Endodermal cell (in vitro differentiated cells): ENCODE data around the gene UBE2L5. TPM values are rescaled to one million over a fixed set of nuclear protein-coding genes. Genes with fewer than 3 reads are reported as not detected.
A peak's percentile ranks its signal among the peaks of the same experiment; 100 is the strongest.
"Not testable (repeated sequence)": the region's sequence is repeated elsewhere in the genome, so short reads cannot be mapped to it uniquely, and the experiment has no call there.

Experiments used
- DNase-seq: peaks from one replicate; pipeline ENCODE4 v3.0.0-alpha.2; 2017
- H3K27ac ChIP-seq: 2 replicates; pipeline ENCODE4 v1.5.1; 2013; ENCODE audit warnings: mild to moderate bottlenecking, low read depth, low read length, moderate library complexity
- H3K27me3 ChIP-seq: 2 replicates; pipeline ENCODE4 v1.6.1; 2013; ENCODE audit warnings: mild to moderate bottlenecking, low read length, moderate library complexity; ENCODE audit not compliant: insufficient read depth, control insufficient read depth, poor library complexity, severe bottlenecking
- H3K36me3 ChIP-seq: 2 replicates; pipeline ENCODE4 v1.7.0; 2013; ENCODE audit warnings: mild to moderate bottlenecking, low read length, moderate library complexity; ENCODE audit not compliant: control insufficient read depth, insufficient read depth
- H3K4me1 ChIP-seq: one replicate; pipeline ENCODE4 v1.7.0; 2013; ENCODE audit warnings: low read length; ENCODE audit not compliant: control insufficient read depth, insufficient read depth
- H3K4me3 ChIP-seq: 2 replicates; pipeline ENCODE4 v1.5.1; 2013; ENCODE audit warnings: mild to moderate bottlenecking, low read length, moderate library complexity
- H3K9ac ChIP-seq: 2 replicates; pipeline ENCODE4 v1.6.1; 2013; ENCODE audit warnings: mild to moderate bottlenecking, low read length, moderate library complexity; ENCODE audit not compliant: poor library complexity, severe bottlenecking; ENCODE audit errors: extremely low read depth
- H3K9me3 ChIP-seq: 2 replicates; pipeline ENCODE4 v1.6.1; 2013; ENCODE audit warnings: mild to moderate bottlenecking, low read length, moderate library complexity; ENCODE audit not compliant: control insufficient read depth
- H3K27ac Mint-ChIP-seq: 2 replicates; pipeline ENCODE4 v1.8.0; 2020; ENCODE audit warnings: mixed read lengths
- H3K27me3 Mint-ChIP-seq: 2 replicates; pipeline ENCODE4 v1.8.0; 2021; ENCODE audit warnings: mild to moderate bottlenecking, mixed read lengths; ENCODE audit not compliant: insufficient read depth
- H3K36me3 Mint-ChIP-seq: 2 replicates; pipeline ENCODE4 v1.8.0; 2020; ENCODE audit warnings: low read depth, mixed read lengths
- H3K4me1 Mint-ChIP-seq: 2 replicates; pipeline ENCODE4 v1.8.0; 2020; ENCODE audit warnings: mixed read lengths
- H3K4me3 Mint-ChIP-seq: 2 replicates; pipeline ENCODE4 v1.8.0; 2020; ENCODE audit warnings: mild to moderate bottlenecking, moderate library complexity, mixed read lengths
- H3K9me3 Mint-ChIP-seq: 2 replicates; pipeline ENCODE4 v1.8.0; 2020; ENCODE audit warnings: mild to moderate bottlenecking, mixed read lengths
- WGBS, 2 experiments: methylation state at CpG; one replicate each; pipeline versions ENCODE4 v1.1.5 to v1.1.7; 2013; ENCODE audit warnings: missing lambda C conversion rate in 2 of 2, mixed read lengths in 1 of 2; ENCODE audit not compliant: insufficient coverage in 1 of 2, insufficient read length in 1 of 2; 5-methylcytosine and 5-hydroxymethylcytosine counted together
- total RNA-seq, 2 donors: library from RNA; stranded (reverse); fragmentation: NEBNext Ultra II Directional in 1 of 2; extraction: Animal tissue kit (Norgen Biotek cat#: 25700) in 1 of 2; gene quantifications; 2 replicates in 1 of 2; 3 replicates in 1 of 2; pipeline ENCODE4 v1.2.1, GENCODE V29; 2021
- TF ChIP-seq, protein P1 (sequence below): fragments of 200-600 bp; sonication (generic); conservative IDR thresholded peaks from 2 replicates; pipeline ENCODE4 v1.5.0; 2021; ENCODE audit warnings: antibody characterized with exemption, mild to moderate bottlenecking

The UBE2L5 gene
- total RNA-seq, 2 donors from 2014 or later: not detected

DNA sequence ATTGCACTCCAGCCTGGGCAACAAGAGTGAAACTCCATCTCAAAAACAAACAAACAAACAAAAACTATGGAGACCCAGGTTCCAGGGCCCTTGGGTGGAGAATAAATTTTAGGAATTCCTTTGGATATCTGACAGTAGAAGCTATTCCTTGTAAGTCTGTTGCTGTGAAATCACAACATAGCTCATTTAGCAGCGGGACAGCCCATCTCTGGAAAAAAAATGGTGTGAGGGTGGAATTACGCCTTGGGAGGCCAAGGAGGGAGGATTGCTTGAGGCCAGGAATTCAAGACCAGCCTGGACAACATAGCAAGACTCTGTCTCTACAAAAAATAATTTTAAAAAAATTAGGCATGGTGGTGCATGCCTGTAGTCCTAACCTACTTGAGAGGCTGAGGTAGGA is 27.8 kb downstream of the UBE2L5 start:
- WGBS, 2 experiments: 100% methylated on average over 2 of the region's 2 CpGs; no CpG with 5 or more reads in 1 of the 2 experiments
- Histone ChIP-seq H3K27ac (no peak overlapping the region), H3K27me3 (no peaks in the 10 kb centered on the region), H3K36me3 (no peaks in the 10 kb centered on the region), H3K4me3 (no peak overlapping the region), H3K4me1 (no peaks in the 10 kb centered on the region), H3K9ac (no peak overlapping the region), H3K9me3 (no peaks in the 10 kb centered on the region)
- no peak overlapping the region for H3K4me3 Mint-ChIP-seq
- DNase-seq: no peak
- no peaks in the 10 kb centered on the region for H3K27me3 Mint-ChIP-seq
- no peaks in the 10 kb centered on the region for H3K36me3 Mint-ChIP-seq
- H3K4me1 Mint-ChIP-seq: peaks cover 13% of the 10 kb centered on the region
- H3K27ac Mint-ChIP-seq: no peak overlapping the region
- TF ChIP-seq, protein P1, sequence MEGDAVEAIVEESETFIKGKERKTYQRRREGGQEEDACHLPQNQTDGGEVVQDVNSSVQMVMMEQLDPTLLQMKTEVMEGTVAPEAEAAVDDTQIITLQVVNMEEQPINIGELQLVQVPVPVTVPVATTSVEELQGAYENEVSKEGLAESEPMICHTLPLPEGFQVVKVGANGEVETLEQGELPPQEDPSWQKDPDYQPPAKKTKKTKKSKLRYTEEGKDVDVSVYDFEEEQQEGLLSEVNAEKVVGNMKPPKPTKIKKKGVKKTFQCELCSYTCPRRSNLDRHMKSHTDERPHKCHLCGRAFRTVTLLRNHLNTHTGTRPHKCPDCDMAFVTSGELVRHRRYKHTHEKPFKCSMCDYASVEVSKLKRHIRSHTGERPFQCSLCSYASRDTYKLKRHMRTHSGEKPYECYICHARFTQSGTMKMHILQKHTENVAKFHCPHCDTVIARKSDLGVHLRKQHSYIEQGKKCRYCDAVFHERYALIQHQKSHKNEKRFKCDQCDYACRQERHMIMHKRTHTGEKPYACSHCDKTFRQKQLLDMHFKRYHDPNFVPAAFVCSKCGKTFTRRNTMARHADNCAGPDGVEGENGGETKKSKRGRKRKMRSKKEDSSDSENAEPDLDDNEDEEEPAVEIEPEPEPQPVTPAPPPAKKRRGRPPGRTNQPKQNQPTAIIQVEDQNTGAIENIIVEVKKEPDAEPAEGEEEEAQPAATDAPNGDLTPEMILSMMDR: no peak
- H3K9me3 Mint-ChIP-seq: no peaks in the 10 kb centered on the region

DNA sequence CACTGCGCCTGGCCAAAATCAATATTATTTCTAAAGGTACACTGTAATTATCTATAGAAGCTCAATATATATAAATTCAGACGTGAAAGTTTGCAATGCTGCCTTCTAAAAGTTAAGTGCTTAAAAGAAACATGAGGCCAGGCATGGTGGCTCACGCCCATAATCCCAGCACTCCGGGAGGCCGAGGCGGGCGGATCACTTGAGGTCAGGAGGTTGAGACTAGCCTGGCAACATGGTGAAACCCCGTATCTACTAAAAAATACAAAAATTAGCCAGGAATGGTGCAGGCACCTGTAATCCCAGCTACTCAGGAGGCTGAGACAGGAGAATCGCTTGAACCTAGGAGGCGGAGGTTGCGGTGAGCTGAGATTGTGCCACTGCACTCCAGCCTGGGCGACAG is 29.2 kb downstream of the UBE2L5 start:
- not testable (repeated sequence) for H3K4me1 ChIP-seq, H3K27me3 Mint-ChIP-seq, H3K4me3 ChIP-seq, H3K27me3 ChIP-seq, H3K27ac Mint-ChIP-seq, H3K4me3 Mint-ChIP-seq, H3K27ac ChIP-seq, H3K9me3 ChIP-seq, H3K9ac ChIP-seq, H3K36me3 ChIP-seq, H3K36me3 Mint-ChIP-seq, H3K4me1 Mint-ChIP-seq, H3K9me3 Mint-ChIP-seq, DNase-seq
- 95 to 96% methylated on average over 6 to 11 of the region's 12 CpGs for WGBS, 2 experiments

GRCh38 chr13:30453727-30454126 is 31.4 kb downstream of the UBE2L5 start:
- 89% methylated on average over 1 to 3 of the region's 4 CpGs for WGBS, 2 experiments
- DNase-seq: no peak
- no peaks in the 10 kb centered on the region for H3K9me3 Mint-ChIP-seq
- H3K4me3 Mint-ChIP-seq: no peak overlapping the region
- Histone ChIP-seq H3K9ac (no peak overlapping the region), H3K4me3 (no peak overlapping the region), H3K9me3 (no peaks in the 10 kb centered on the region), H3K4me1 (no peaks in the 10 kb centered on the region), H3K36me3 (peaks cover 4% of the 10 kb centered on the region), H3K27me3 (no peaks in the 10 kb centered on the region), H3K27ac (no peak overlapping the region)
- H3K27me3 Mint-ChIP-seq: no peaks in the 10 kb centered on the region
- H3K36me3 Mint-ChIP-seq: peaks cover 2% of the 10 kb centered on the region
- H3K4me1 Mint-ChIP-seq: no peaks in the 10 kb centered on the region
- TF ChIP-seq, protein P1: peak; percentile 29
- no peak overlapping the region for H3K27ac Mint-ChIP-seq

DNA sequence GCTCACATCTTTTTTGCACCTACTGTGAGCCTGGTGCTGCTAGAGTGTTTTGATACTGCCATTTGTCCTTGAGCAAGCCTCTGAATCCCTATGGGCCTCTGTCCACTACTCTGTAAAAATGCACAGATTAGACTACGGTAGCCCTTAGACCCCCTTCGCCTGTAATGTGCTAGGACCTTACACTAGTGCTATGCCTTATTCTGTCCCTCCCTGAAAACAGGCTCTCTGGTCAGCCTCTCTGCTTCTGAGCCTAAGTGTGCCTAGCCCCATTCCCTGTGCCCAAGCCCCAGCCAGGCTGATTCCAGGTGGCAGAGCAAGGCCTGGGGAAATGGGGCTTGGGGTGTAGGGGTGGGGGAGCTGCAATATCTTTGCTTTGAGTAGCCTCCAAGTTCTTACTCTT is 32.7 kb downstream of the UBE2L5 start:
- Histone ChIP-seq H3K4me3 (no peak overlapping the region), H3K9ac (no peak overlapping the region), H3K36me3 (peaks cover 16% of the 10 kb centered on the region), H3K27ac (no peak overlapping the region), H3K4me1 (no peaks in the 10 kb centered on the region), H3K9me3 (no peaks in the 10 kb centered on the region), H3K27me3 (no peaks in the 10 kb centered on the region)
- H3K36me3 Mint-ChIP-seq: peaks cover 8% of the 10 kb centered on the region
- no peak overlapping the region for H3K4me3 Mint-ChIP-seq
- no peak overlapping the region for H3K27ac Mint-ChIP-seq
- no peaks in the 10 kb centered on the region for H3K4me1 Mint-ChIP-seq
- TF ChIP-seq, protein P1: no peak
- no peak for DNase-seq
- 83 to 100% methylated on average over 2 of the region's 2 CpGs for WGBS, 2 experiments
- H3K27me3 Mint-ChIP-seq: no peaks in the 10 kb centered on the region
- H3K9me3 Mint-ChIP-seq: no peaks in the 10 kb centered on the region
